ENCODE results near the gene EHD2. TPM values are rescaled to one million over a fixed set of nuclear protein-coding genes. Genes with fewer than 3 reads are reported as not detected.

EHD2 gene
- polyA plus RNA-seq, 4 donors: 30.6 to 40.0 (median 34.9) TPM

DNA sequence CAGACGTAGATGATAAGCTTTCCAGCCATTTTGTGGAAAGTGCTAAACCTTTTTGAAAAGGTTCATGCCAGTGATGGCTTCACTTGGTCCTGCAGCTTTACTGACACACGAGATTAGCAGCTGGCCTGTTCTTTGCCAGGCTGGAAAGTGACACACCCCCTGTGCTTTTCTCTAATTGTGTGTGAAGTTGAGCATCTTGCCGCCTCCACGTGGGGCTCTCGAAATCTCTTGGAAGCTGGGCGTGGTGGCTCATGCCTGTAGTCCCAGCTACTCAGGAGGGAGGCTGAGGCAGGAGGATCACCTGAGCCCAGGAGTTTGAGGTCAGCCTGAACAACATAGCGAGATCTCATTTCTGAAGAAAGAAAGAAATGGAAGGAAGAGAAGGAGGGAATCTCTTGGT is 25.3 kb upstream of the EHD2 start:
- DNase-seq (ENCODE audit: low read depth in 4 of 4, low spot score in 3 of 4): no peak

DNA sequence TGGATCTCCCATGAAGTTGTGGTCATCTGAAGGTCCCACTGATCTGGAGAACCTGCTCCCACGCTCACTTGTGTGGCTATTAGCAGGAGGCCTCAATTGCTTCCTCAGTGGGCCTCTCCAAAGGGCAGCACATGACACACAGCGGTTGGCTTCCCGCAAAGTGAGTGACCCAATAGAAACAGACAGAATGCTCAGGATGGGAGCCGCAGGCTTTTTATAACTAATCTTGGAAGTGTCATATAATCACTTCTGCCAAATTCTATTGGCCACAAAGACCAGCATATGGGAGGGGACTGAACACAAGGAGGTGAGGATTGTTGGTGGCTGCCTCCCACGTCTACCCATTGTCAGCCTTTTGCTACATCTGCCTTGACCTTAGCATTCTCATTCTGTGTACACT is 22.1 kb upstream of the EHD2 start:
- no peak for DNase-seq (ENCODE audit: low read depth in 4 of 4, low spot score in 3 of 4)

DNA sequence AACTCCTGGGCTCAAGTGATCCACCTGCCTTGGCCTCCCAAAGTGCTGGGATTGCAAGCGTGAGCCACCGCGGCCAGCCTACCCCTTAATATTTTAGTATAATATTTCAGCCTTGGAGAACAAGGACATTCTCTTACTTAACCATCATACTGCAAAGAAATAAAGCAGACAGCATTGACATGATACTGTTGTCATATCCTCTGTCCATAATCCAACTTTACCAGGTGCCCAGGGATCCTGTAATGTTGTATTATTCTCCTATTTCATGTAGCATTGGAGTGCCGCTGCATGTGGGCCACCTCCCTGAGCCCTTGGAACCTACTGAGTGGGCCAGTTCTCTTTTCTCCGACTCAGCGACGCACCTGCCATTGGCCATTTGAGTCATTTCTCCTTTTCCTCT is 21.4 kb upstream of the EHD2 start:
- DNase-seq (ENCODE audit: low read depth in 4 of 4, low spot score in 3 of 4): no peak

DNA sequence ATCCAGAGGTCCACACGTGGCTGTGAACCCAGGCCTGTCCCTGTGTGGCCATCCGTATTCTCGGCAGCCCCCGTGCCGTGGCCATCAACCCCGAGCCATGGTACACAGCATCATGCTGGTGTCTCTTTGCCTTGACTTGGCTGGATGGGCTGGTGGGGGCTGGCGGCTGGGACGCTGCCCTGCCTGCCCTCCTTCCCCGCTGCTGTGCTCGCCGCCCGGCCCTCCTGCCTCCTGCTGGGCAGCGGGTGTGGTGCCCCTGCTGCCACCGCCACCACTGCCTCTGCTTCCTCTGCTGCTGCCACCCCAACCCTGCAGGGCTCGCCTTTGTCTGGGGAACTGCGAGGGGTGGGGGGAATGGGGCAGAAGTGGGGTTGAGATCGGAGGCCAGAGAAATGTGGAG is 19.7 kb upstream of the EHD2 start:
- no peak for DNase-seq (ENCODE audit: low read depth in 4 of 4, low spot score in 3 of 4)

DNA sequence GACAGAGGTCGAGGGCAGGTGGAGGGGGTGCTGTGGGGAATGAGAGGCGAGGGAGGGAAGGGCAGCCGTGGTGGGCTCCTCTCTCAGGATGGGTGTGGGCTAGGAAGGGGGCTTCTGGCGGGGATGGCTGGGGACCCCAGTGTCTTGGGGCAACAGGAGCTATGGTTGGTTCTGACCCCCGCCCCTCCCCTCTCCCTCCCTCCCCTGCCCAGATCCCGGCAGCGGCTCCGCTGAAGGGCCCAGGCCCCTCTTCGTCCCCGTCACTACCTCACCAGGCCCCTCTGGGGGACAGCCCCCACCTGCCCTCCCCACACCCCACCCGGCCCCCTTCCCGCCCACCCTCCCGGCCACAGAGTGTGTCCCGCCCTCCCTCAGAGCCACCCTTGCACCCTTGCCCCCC is 19.3 kb upstream of the EHD2 start:
- DNase-seq (ENCODE audit: low read depth in 4 of 4, low spot score in 3 of 4): no peak

DNA sequence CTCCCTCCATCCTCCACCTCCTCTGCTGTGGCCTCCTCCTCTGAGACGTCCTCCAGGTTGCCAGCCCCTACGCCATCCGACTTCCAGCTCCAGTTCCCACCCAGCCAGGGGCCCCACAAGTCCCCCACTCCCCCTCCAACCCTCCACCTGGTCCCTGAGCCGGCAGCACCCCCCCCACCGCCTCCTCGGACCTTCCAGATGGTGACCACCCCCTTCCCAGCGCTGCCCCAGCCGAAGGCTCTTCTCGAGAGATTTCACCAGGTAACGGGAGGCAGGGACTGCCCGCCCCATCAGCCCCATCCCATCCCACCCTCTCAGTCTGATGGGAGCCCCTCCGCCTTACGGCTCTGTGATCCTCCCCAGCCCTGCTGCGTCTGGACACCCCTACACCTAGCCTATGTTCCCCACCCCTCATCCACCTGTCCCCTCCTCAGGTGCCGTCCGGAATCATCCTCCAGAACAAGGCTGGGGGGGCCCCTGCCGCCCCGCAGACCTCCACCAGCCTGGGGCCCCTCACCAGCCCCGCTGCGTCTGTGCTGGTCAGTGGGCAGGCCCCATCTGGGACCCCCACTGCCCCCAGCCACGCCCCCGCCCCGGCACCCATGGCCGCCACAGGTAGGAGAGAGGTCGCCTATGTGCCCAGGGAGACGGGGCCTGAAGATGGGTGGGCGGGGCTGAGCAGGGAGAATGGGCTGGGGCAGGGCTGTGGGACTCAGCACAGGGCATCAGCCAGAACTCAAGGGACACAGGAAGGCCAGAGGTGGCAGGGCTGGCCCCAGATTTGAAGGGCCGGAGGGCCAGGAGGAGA is 18.6 kb upstream of the EHD2 start:
- DNase-seq (ENCODE audit: low read depth in 4 of 4, low spot score in 3 of 4): no peak

DNA sequence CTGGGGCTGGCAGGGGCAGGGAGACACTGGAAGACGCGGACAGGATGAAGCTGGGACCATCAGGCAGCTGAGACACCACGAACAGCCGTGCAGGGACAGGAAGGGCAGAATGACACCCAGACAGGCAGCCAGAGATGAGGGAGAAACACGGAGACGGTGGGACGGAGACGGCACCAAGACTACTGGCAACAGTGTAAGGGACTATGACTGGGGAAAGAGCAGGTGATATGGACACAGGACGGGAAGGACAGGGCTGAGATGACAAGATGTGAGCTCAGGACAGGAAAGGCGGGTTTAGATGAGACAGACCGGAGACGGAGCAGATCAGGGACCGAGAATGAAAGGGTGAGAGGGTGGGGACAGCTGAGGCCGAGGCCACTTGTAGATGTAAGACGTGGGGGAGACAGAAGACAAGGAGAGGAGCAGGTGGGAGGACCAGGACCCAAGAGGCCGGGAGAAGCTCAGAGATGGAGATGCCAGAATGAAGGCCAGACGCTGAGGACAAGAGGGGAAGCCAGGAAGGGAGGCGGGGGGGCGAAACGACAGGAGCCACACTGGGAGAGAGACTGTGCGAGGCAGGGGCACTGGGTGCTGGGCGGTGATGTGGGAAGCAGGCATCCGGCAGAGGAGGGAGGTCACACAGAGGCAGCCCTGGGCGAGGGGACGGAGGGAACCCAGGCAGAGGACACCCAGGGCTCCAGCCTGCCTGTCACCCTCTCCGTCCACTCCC is 17.5 kb upstream of the EHD2 start:
- DNase-seq (ENCODE audit: low read depth in 4 of 4, low spot score in 3 of 4): no peak

DNA sequence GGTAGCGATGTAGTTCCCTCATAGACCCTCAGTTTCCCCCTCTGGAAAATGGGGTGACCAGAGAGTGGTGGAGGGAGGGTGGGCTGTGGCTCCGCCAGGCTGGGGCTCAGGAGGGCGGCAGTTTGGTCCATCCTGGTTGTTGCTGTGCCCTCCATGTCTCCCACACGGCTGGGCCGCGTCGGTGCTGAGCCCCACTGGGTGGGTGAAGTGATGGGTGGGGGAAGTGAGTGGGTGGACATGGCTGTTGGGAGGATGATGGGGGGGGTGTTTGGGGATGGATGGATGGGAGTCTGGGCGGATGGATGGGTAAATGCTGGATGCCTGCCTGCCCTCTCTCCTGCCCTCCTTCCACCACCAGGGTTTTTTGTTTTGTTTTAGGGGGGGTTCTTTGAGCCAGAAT is 16.6 kb upstream of the EHD2 start:
- no peak for DNase-seq (ENCODE audit: low read depth in 4 of 4, low spot score in 3 of 4)

DNA sequence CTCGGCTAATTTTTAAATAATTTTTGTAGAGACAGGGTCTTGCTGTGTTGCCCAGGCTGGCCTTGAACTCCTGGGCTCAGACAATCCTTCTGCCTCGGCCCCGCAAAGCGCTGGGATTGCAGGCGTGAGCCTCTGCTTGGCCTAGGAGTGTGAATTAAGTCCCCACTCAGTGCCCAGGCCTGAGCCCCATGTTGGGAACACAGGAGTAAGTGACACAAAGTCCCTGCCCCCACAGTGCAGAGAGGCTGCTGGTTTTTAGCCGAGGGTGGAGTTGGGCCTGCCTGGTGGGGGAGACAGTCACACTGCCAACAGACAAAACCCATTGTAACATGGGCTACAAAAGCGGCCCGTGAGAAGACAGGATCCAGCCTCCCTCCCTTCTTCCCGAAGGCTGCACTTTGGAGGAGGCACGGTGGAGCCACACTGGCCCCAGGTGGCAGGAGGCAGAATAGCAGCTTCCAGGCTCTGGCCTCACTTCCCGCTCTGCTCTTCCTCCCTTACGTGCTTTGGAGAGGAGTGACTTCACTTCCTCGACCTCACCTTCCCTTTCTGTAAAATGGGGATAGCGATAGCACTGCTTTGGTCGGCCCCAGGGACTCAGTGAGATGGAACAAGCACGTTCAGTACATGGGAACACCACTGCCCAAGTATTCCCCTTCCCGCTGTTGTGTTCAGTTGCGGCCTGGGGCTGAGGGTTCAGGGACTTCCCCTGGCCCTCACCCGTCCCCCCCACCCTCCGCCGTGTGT is 15.2 kb upstream of the EHD2 start:
- DNase-seq (ENCODE audit: low read depth in 4 of 4, low spot score in 3 of 4): peak; percentile 43 to 53 (median 46)

DNA sequence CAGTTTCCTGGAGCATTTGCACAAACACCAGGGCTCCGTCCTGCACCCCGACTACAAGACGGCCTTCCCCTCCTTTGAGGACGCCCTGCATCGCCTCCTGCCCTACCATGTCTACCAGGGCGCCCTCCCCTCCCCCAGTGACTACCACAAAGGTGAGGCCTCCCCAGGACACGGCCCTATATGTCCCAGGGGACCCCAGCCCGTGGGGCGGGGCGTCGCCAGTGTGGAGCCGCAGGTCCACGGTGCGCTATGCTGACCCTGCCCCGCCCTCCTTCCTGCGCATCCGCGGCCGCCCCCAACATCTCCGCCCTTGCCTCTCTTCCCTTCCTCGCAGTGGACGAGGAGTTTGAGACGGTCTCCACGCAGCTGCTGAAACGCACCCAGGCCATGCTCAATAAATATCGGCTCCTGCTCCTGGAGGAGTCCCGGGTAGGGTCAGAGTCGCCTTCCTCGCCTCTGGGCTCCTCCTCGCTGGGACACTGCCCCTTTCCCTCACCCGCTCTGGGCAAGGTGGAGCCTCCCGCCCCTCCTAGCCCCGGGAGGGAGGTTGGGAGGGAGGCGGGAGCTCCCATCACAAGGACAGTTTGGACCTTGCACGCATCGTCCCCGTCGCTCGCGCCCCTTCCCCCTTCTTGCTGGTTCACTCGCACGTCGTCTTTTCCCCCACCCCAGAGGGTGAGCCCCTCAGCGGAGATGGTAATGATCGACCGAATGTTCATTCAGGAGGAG is 14.4 kb upstream of the EHD2 start:
- DNase-seq (ENCODE audit: low read depth in 4 of 4, low spot score in 3 of 4): no peak

DNA sequence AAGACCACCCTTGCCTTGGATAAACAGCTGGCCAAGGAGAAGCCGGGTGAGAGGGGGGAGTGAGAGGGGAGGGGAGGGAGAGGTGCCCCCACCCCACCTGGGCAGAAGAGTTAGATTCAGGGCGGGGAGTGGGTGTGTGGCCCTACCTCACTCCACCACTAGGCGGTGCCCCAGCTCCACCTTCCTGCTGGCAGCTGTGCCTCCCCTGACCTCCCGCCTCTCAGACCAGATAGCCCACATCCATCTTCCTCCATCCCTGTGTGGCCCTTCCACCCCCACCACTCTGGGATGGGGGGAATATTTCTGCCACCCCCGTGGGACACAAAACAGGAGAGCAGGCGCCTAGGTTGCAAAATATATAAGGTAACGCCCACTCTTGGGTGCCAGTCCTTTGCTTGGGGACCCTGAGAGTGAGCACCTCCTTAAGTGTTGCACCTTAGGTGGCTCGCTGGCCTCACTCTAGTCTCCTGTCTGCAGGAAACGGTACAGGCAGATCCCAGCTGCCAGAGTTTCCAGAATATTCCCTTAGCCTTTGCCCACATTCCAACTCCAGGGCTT is 13.8 kb upstream of the EHD2 start:
- DNase-seq (ENCODE audit: low read depth in 4 of 4, low spot score in 3 of 4): no peak

DNA sequence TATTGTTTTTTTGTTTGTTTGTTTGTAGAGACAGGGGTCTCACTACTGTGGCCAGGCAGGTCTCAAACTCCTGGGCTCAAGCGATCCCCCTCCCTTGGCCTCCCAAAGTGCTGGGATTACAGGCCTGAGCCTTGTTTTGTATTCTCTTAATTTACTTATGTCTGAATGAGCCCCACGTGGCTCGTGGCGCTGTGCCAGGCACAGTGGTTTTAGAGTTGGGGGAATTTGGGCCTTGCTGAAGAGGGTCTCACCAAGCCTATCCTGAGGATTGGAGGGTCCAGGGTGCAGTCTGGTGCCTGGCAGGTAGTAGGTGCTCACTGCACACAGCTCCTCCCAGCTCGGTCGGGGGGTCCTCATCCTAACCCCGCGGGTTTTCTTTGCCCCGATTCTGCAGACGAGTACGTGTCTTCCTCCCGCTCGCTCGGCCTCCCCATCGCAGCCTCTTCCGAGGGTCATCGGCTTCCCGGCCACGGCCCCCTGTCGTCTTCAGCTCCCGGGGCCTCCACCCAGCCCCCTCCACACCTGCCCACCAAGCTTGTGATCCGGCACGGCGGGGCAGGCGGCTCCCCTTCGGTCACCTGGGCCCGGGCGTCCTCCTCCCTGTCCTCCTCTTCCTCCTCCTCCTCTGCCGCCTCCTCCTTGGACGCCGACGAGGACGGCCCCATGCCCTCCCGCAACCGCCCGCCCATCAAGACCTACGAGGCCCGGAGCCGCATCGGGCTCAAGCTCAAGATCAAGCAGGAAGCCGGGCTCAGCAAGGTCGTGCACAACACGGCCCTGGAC is 12.1 kb upstream of the EHD2 start:
- DNase-seq (ENCODE audit: low read depth in 4 of 4, low spot score in 3 of 4): no peak

DNA sequence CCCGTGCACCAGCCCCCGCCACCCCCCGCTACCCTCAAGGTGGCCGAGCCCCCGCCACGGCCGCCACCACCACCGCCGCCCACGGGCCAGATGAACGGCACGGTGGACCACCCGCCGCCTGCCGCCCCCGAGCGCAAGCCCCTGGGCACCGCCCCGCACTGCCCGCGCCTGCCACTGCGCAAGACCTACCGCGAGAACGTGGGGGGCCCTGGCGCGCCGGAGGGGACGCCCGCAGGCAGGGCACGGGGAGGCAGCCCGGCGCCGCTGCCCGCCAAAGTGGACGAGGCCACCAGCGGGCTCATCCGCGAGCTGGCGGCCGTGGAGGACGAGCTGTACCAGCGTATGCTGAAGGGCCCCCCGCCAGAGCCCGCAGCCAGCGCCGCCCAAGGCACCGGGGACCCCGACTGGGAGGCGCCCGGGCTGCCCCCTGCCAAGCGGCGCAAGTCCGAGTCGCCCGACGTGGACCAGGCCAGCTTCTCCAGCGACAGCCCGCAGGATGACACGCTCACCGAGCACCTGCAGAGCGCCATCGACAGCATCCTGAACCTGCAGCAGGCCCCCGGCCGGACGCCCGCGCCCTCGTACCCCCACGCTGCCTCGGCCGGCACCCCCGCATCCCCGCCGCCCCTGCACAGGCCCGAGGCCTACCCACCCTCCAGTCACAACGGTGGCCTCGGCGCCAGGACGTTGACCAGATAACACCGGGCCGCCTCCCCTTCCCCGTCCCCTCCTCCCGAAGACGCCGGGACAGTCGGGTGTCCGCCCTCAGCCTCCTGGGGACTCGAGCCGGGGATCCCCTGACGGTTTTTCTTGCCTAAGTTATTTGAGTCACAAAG is 11.3 kb upstream of the EHD2 start:
- DNase-seq (ENCODE audit: low read depth in 4 of 4, low spot score in 3 of 4): no peak

DNA sequence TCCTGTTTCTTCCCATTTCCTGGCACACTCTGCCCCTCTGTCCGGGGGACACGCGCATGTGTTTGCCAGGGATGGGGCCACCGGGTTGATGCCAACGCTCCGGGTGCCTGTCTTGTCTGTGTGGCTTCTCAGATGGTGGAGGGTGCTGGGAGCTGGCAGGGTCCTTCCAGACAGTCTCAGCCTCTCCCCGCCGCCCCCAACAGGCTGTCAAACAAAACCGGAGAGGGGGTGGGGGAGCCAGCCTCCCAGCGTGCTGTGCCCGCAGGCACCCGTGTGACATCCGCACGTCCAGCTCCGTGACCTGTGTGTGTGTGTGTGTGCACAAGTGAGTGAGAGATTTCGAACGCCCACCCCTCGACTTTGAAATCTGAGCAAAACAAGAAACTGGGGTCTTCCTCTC is 10.6 kb upstream of the EHD2 start:
- DNase-seq (ENCODE audit: low read depth in 4 of 4, low spot score in 3 of 4): no peak

DNA sequence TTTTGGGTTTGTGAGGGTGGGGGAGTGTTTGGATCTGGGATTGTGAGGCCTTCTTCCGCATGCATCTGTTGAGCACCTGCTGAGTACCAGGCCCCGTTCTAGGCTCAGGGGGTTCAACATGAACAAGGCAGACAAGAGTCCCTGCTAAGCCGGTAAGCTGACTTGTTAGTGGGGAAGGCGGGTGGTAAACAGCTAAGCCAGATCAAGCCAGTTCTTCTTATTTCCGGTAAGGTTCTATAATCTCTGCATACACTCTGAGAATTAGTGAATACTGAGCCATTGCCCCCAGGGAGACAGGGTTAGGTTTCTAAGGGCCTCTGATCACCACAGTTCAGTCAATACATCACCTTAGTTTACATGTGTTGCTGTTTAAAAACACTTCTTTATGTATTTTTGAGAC is 9.9 kb upstream of the EHD2 start:
- no peak for DNase-seq (ENCODE audit: low read depth in 4 of 4, low spot score in 3 of 4)

DNA sequence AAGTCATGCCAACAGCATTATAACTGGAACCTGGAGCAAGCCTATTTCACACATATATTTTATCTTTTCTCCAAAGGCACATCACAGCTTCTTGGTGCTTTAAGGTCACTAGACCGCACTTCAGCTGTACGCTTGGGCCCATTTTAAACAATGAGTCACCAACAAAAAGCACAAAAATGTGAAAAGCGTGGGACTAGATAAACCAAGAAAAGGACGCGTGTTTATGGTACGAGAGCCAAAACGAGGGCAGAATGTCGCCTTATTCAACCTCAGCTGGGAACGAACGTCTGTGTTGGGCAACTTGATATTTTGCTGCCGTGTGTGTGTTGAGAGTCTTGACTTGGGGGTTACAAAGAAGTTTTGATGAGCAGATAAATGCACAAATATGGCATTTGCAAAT is 9.2 kb upstream of the EHD2 start:
- DNase-seq (ENCODE audit: low read depth in 4 of 4, low spot score in 3 of 4): no peak

DNA sequence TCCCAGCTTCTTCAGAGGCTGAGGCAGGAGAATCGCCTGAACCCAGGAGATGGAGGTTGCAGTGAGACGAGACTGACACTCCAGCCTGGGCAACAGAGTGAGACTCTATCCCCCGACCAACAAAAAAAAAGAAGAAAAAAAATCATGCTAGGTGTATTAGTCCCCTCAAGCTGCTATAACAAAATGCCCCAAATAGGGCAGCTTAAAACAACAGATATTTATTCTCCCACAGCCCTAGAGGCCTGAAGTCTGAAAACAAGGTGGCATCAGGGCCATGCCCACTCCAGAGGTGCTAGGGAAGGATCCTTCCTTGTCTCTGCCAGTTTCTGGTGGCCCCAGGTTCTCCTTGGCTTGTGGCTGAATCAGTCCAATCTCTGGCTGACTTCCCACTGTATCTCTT is 8.6 kb upstream of the EHD2 start:
- no peak for DNase-seq (ENCODE audit: low read depth in 4 of 4, low spot score in 3 of 4)

DNA sequence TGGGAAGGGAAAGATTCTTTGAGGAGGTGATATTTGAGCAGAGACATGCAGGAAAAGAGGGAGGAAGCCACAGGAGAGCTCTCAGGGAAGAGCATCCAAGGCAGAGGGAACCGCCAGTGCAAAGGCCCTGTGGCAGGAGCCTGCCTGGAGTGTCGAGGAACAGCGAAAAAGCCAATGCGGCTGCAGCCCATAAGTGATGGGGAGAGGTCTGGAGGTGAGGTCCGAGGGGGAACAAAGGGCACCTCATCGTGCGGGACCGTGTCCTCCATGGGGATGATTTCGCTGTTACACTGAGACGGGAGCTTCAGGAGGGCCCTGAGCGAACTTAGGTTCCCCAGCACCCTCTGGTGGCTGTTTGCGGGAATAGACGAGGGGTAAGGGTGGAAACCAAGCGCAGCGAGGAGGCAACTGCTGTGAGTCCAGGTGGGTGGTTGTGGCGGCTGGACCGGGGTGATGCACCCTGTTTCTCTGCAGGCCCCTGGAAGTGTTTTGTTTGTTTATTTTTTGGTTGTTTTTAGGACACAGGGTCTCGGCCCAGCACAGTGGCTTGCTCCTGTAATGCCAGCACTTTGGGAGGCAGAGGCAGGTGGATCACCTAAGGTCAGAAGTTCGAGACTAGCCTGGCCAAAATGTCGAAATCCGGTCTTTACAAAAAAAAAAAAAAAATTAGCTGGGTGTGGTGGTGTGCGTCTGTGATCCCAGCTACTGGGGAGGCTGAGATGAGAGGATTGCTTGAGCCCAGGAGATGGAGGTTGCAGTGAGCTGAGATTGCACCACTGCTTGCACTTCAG is 5.9 kb upstream of the EHD2 start:
- DNase-seq (ENCODE audit: low read depth in 4 of 4, low spot score in 3 of 4): peak in 2 of 4 donors; percentile 29 to 40

Data from right renal pelvis (tissue), 4 donors.